ENCODE data around the gene ATG4B.

ATG4B gene

DNA sequence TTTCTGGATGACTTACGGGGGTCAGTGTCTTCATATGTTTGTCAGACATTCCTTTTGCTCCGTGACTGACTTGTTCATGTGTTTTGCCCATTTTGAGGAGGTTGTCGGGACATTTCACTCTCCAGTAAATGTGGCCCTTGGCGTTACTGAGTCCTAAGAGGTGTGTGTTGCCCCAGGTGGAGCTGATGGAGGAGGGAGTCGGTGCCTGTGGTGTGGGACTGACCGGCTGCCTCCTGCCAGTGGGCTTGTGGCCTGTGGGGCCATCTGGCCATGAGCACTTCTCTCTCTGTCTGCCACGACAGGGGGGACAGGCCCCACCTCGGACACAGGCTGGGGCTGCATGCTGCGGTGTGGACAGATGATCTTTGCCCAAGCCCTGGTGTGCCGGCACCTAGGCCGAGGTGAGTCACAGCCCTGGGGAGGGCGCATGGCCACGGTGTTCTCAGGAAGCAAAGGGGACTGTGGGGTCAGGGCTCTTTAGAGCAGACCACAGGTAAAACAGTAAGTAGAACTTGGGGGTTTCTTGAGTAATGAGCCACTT, 15.8 kb downstream of the ATG4B start:
- TF ChIP-seq, protein P1, sequence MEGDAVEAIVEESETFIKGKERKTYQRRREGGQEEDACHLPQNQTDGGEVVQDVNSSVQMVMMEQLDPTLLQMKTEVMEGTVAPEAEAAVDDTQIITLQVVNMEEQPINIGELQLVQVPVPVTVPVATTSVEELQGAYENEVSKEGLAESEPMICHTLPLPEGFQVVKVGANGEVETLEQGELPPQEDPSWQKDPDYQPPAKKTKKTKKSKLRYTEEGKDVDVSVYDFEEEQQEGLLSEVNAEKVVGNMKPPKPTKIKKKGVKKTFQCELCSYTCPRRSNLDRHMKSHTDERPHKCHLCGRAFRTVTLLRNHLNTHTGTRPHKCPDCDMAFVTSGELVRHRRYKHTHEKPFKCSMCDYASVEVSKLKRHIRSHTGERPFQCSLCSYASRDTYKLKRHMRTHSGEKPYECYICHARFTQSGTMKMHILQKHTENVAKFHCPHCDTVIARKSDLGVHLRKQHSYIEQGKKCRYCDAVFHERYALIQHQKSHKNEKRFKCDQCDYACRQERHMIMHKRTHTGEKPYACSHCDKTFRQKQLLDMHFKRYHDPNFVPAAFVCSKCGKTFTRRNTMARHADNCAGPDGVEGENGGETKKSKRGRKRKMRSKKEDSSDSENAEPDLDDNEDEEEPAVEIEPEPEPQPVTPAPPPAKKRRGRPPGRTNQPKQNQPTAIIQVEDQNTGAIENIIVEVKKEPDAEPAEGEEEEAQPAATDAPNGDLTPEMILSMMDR (conservative IDR thresholded peaks at IDR 0.05; ENCODE audit: low read depth), result no peak
- ChIA-PET CTCF (no interaction called here), POLR2A (ENCODE audit: low non-redundant PET) (no interaction called here)
- 0 out of 2 replicates have a peak overlapping the region, but pooled peaks have one; percentile 4 for H3K27ac ChIP-seq
- DNase-seq (ENCODE audit: low spot score), result no peak

DNA sequence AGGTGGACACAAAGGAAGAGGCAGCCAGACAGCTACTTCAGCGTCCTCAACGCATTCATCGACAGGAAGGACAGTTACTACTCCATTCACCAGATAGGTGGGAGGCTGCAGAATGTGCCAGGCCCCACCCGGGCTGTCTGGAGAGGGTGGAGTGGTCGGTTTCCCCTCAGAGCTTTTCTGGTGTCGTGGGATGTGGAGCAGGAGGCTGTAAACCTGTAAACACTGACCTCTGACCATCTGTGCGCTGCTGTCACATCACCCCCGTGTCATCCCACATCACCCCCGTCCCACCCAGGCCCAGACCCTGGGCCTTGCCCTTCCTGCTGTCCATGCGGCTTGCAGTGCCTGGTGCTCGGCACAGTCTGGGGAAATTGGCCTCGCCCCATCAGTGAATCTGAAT, 17.1 kb downstream of the ATG4B start:
- H3K27ac ChIP-seq, result no peak overlapping the region
- no peak for DNase-seq (ENCODE audit: low spot score)
- ChIA-PET CTCF (no interaction called here), POLR2A (ENCODE audit: low non-redundant PET) (interaction anchor here (0.6 kb wide), 1 partner anchor 24 kb away, joined by 4 read pairs; no protein-coding TSS in a partner anchor)
- TF ChIP-seq, protein P1 (conservative IDR thresholded peaks at IDR 0.05; ENCODE audit: low read depth), result no peak

DNA sequence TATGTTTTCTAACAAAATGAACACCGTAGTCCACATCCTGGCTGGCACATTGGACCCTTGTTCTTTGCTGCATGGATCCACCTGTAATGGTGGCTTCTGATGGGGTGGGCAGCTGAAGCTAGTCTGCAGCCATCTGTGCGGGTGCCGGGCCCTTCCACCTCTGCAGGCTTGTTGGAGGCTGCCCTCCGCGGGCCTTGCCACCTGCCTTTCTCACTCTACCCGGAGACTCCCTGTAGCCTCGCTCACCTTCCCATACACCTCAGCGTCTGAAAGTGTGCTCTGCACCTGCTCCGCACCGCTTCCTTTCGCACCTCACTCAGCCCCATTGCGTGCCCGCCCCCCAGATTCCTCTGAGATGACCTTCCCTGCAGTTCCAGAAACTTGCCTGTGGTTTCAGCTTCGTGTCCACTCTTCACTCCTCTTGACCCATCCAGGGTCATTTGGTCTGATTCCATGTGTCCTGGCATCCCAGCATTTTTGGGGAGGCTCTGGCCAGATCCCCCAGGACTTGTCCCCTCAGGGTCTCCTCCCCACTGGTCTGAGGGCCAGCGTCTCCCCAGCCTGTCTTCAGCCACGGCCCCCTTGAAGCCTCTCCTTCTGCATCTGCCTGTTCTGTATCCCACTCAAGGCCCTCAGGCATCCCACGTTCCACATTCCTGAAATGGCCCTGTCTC, 18.2 kb downstream of the ATG4B start:
- no peak for DNase-seq (ENCODE audit: low spot score)
- H3K27ac ChIP-seq, result 0 out of 2 replicates have a peak overlapping the region, but pooled peaks have one; percentile 3
- ChIA-PET POLR2A (ENCODE audit: low non-redundant PET) (interaction anchor here (0.5 kb wide), 1 partner anchor 13 kb away, joined by 3 read pairs; no protein-coding TSS in a partner anchor), CTCF (interaction anchor here (0.8 kb wide), 1 partner anchor 82 kb away, joined by 3 read pairs; no protein-coding TSS in a partner anchor)
- TF ChIP-seq, protein P1 (conservative IDR thresholded peaks at IDR 0.05; ENCODE audit: low read depth), result no peak

DNA sequence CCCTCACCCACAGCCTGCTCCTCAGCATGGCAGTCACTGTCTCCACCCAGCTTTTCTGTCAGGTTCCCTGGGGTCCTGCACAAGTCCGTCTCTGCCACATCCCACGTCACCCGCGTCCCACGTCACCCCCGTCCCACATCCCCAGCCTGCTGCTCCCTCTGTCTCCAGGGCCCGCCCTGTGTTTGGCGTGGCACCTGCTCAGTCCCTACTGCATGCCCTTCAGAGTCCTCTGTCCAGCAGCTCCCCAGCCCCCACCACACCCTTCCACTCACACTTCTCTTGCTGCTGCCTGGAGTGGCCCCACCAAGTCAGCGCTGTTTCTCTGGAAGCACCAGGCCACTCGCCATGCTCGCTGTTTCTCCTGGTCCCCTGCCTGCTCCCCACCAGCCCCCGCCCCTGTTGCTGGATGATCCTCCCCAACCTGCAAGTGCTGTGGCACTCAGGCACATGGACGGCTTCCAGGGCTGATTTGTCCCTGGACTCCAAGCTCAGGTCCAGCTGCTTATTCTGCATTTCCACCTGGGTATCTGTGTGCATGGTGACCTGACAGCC, 18.8 kb downstream of the ATG4B start:
- ChIA-PET POLR2A (ENCODE audit: low non-redundant PET) (interaction anchor here (0.7 kb wide), 1 partner anchor 276 kb away, joined by 3 read pairs; no protein-coding TSS in a partner anchor), CTCF (interaction anchor here (0.8 kb wide), 1 partner anchor 82 kb away, joined by 3 read pairs; no protein-coding TSS in a partner anchor)
- TF ChIP-seq, protein P1 (conservative IDR thresholded peaks at IDR 0.05; ENCODE audit: low read depth), result no peak
- 0 out of 2 replicates have a peak overlapping the region, but pooled peaks have one; percentile 3 for H3K27ac ChIP-seq
- DNase-seq (ENCODE audit: low spot score), result no peak

DNA sequence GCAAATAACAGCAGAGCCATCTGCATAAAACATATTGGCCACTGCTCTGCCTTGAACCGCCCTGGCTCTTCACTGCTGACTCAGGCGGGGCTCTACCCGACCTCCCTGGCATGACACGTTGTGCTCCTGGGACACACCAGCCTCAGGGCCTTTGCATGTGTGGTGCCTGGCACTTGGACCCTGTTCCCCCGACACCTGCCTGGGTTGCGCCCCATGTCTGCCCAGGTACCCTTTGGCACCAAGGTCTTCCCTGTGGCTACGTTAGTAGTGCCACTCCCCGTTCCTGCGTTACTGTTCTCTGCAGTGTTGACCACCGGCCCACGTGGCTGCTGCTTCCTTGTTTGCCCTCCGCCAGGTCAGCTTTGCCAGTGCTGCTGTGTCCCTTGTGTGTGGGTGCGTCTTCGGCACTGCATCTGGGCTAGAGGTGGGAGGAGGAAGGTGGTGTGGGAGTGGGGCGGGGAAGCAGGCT, 20.3 kb downstream of the ATG4B start:
- no peak for DNase-seq (ENCODE audit: low spot score)
- H3K27ac ChIP-seq, result peak overlapping the region; percentile 29; the same call in 1 of the 2 replicates
- ChIA-PET POLR2A (ENCODE audit: low non-redundant PET) (no interaction called here), CTCF (interaction anchor here (1.1 kb wide), 1 partner anchor 48 kb away, joined by 3 read pairs; no protein-coding TSS in a partner anchor)
- TF ChIP-seq, protein P1 (conservative IDR thresholded peaks at IDR 0.05; ENCODE audit: low read depth), result no peak

DNA sequence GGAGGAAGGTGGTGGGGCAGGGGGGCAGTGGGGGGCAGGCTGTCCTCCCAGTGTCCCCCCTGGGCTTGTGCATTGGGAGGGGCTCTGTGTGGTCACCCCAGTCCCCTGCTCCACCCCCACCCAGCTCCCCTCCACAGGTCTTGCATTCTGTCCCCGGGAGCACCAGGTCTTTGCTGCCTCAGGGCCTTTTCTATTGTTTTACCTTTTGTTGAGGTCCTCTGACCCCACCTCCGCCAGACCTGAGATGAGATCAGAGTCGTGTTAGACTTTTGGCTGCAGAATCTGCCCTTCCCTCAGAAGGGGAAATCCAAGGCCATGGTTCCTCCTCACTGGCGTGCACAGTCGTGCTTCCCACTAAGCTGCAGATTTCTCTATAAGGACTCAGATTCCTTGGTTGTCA, 20.8 kb downstream of the ATG4B start:
- POLR2A ChIA-PET (ENCODE audit: low non-redundant PET), result no interaction called here

More for the DNA sequence above, 20.8 kb downstream of the ATG4B start:
- no peak for DNase-seq (ENCODE audit: low spot score)
- CTCF ChIA-PET, result interaction anchor here (0.5 to 1.1 kb wide), 5 partner anchors 9 to 128 kb away, joined by 3 to 5 read pairs (median 3); no protein-coding TSS in a partner anchor
- TF ChIP-seq, protein P1 (conservative IDR thresholded peaks at IDR 0.05; ENCODE audit: low read depth), result no peak
- peak overlapping the region; percentile 29 for H3K27ac ChIP-seq
